A172 (cell line): ENCODE results near the gene C3AR1. TPM values are rescaled to one million over a fixed set of nuclear protein-coding genes. Genes with fewer than 3 reads are reported as not detected.
"Not testable (repeated sequence)": the region's sequence is repeated elsewhere in the genome, so short reads cannot be mapped to it uniquely, and the experiment has no call there.

ENCODE experiments used
- DNase-seq: peaks from one replicate; pipeline ENCODE4 v3.0.0-alpha.2; 2015; ENCODE audit warnings: low spot score
- total RNA-seq: library from RNA; depleted of rRNA; stranded (reverse); fragments of >200 nt; shearing (Covaris generic); gene quantifications from 2 replicates; pipeline ENCODE4 v1.2.3, GENCODE V29; 2014; rRNA removed

The C3AR1 gene
- total RNA-seq, 1 experiment from 2014 or later = 0.12 TPM

DNA sequence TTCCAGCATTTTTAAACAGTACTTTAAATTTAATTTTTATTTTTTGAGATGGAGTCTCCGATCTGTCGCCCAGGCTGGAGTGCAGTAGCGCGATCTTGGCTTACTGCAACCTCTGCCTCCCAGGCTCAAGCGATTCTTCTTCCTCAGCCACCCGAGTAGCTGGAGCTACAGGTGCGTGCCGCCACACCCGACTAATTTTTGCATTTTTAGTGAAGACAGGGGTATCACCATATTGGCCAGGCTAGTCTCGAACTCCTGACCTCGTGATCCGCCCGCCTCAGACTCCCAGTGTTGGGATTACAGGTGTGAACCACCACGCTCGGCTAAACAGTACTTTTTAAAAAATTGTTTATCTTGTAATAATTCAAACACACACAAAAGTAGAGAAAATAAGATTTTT, 37.9 kb downstream of the C3AR1 start:
- DNase-seq = no peak

DNA sequence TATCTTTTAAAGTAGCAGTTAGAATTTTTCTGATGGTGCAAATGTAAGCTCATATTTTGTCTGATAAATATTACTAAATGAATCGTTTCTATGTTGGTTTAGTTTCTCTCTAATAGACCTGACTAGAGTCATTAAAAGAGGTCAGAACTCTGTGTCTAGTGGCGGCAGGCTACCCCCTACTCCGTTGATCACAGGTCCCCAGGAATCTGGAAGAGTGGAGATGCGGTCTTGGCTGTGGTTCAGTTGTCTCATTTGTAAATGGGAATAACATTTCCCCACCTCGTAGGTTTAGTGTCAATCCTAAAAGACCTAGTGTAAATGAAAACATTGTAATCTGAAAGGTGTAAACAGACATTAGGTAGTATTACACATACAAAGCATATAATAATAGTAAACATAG, 38.3 kb downstream of the C3AR1 start:
- no peak for DNase-seq

DNA sequence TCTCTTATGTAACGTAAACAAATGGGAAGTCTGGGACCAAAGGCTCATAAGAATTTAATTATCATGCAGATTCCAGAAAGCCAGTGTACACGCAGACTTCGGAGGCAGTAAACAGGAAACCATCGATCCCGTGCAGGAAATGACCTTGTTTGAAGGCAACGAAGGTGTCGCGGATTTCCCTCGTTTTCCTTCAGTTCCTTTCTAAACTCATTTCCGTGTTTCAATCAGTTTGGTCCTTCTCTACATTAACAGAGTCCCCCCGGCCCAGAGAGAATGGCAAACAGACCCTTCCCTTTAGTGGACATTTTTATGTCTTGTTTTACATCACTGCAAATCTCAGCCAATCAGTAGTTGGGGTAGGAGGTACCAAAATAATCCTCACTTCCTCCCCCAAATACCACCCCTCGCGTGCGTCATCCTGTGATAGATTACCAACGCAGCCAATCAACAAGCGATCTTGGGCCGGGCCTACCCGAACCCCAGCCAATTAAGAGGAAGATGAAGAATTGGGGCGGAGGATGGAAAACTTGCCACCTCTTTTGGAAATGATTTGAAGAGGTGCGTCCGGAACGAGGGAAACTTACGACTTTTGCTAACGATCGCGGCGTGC, 39.8 kb downstream of the C3AR1 start:
- DNase-seq = peak; percentile 93

DNA sequence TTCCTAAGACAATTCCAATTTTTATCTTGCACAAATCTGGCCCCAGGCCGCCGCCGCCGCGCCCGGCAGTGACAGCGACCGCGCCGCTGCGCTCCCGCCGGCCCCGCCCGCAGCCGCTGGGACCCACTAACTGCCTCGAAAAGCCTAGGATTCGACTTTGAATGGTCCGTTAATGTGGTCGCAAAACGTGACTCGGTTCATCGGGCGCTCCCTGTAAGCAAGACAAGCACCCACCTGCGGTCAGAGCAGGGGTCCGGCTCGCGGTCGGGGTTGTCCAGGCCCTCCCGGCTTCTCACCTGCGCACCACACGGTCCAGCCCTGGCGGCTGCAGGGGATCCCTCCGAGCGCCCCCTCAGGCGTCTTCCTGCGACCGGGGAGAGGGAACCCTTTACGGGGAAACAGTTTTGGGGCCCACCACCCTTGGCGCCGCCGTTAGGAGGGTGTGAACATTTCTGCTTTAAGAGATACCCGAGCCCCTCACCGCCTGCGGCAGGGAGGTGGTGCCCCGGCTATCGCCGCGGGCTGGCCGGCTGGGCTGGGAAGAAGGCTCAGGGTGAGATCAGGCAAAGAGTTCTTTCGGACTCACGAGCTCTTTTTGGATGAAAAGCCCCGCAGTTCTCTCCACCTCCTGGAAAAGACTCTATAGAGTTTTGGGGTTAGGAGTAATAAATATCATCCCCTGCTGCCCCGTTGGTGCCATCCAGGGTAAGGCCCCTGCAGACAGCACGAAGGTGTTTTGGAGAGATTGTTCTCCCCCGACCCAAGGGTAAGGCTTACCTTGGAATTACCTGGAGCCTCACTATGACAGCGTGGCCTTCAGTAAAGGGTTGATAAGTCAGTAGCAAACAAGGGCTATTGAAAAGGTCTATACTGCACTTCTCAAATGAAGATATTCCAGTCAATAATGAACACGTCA, 47.2 kb downstream of the C3AR1 start:
- no peak for DNase-seq

DNA sequence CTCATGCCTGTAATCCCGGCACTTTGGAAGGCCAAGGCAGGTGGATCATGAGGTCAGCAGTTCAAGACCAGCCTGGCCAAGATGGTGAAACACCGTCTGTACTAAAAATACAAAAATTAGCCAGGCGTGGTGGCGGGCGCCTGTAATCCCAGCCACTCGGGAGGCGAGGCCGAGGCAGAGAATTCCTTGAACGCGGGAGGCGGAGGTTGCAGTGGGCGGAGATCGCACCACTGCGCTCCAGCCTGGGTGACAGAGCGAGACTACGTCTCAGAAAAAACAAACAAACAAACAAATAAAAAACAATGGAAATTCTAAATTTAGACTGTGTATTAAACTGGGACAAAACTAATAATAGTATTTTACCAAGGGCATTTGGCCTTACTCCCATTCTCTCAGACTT, 47.9 kb downstream of the C3AR1 start:
- not testable (repeated sequence) for DNase-seq

DNA sequence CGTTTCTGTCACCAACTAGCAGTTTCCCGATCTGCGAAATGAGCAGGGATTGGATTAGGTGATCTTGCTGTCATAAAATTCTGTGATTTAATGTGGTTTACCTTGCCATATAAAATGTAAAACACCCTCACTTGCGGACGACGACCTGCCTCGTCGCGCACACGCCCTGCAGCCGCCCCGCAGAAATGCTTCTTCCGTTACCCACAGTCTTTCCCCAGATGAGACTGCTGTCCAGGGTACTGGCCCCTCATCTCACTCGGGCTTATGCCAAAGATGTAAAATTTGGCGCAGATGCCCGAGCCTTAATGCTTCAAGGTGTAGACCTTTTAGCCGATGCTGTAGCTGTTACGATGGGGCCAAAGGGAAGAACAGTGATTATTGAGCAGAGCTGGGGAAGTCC, 51.3 kb downstream of the C3AR1 start:
- DNase-seq = no peak

DNA sequence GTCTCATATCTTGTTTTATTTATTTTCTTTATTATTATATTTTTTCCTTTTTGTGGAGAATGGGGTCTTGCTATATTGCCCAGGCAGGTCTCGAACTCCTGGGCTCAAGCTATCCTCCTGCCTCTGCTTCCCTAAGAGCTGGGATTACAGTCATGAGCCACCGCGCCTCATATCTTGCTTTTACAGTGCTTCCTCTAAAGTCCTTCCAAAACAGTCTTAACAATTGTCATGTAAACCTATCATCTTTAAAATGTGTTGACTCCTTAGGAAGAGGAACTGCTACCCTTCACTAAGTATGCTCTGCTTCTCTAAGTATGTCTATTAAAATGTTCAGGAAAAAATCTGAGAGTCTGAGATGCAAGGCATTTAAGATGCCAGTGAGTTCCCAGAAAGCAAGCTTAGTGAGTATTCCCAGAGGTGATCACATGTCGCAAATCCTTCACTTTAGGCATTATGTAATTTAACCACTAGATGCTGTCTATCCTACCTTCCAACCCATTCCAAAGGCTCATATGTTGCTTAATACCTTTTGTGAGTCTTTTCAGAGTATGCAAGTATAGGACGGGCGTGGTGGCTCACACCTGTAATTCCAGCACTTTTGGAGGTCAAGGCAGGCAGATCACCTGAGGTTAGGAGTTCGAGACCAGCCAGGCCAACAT, 53.4 kb downstream of the C3AR1 start:
- DNase-seq = no peak

DNA sequence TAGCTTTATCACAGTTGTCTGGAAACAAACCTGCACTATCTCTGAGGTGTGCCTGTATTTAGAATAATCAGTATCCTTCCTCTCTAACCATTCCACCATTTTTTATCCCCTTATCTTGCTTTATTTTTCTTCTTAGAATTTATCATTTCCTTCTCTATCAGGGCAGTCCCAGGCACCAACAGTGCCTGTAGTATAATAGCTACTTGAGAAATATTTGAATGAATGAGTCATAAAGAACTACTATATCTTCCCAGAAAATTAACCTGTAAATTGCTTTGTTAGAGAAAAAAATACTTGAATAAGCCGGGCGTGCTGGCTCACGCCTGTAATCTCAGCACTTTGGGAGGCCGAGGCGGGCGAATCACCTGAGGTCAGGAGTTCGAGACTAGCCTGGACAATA, 54.8 kb downstream of the C3AR1 start:
- peak; percentile 62 for DNase-seq

Other genes with a start within 250 kb of the C3AR1 start
- gene SLC2A14, start 193.4 kb downstream of the C3AR1 start, total RNA-seq = 0.12 TPM in 1 of 2 replicates, not detected in the other
- 16.3 and 17.0 TPM in 2 replicates for gene SLC2A3, start 130.2 kb downstream of the C3AR1 start, total RNA-seq
- gene FOXJ2, start 33.6 kb downstream of the C3AR1 start, total RNA-seq = 3.9 and 4.5 TPM in 2 replicates
- gene NECAP1, start 15.9 kb upstream of the C3AR1 start, total RNA-seq = 18.0 and 20.1 TPM in 2 replicates
- gene CLEC4A, start 57.3 kb upstream of the C3AR1 start, total RNA-seq = 6.4 TPM in 1 of 2 replicates, not detected in the other
- not detected in 2 replicates for gene ZNF705A, start 90.7 kb upstream of the C3AR1 start, total RNA-seq
- gene FAM90A1, start 161.3 kb upstream of the C3AR1 start, total RNA-seq = not detected in 2 replicates